CD4-positive, alpha-beta T cell treated with Interleukin-12 subunit alpha and Interleukin-12 subunit beta, for 1 hour (primary cell): ENCODE measurements around the gene RAB5IF.
A peak's percentile ranks its signal among the peaks of the same experiment; 100 is the strongest.
"Not testable (repeated sequence)": the region's sequence is repeated elsewhere in the genome, so short reads cannot be mapped to it uniquely, and the experiment has no call there.

Source experiments
- DNase-seq: peaks from one replicate; pipeline ENCODE4 v3.0.0-alpha.2; 2020

The RAB5IF gene

DNA sequence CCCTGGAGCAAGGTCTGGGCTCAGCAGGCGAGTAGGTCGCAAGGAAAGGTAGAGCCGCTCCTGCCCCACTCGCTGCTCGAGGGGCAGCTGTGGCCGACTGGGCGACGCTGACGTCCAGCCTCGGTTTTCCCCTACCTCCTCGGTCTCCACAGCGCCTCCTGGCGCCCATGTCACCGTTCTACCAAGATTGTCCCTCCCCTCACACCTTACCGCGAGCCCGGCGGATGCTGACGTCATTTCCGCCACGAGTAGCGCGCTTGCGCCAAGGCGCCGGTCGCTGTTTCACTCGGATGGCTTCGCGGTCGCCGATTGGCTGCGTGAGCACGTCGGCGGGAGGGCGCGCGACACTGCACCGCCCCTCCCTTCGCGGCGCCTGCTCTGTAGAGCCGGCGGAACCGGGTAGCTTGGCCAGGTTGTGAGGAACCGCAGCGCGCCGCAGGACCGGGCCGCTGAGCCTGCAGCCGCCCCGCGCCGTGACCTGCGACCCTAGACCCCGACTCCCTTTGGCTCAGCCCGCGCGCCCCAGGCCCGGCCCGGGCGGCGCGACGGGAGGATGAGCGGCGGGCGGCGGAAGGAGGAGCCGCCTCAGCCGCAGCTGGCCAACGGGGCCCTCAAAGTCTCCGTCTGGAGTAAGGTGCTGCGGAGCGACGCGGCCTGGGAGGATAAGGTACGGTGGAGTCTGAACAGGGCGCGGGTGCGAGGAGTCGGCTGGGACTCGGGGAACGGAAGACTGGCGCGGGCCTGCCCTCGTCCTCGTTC, at the start of gene RAB5IF:
RAB5IF (plus strand) TSS at position 381 of the 759 bp plus-strand sequence; CDS start at position 554, 173 bp downstream.
- DNase-seq, result peak; percentile 99

- DNase-seq, result no peak
Observed at GRCh38 chr20:36562724-36563123, 42.9 kb upstream of the RAB5IF start.

DNA sequence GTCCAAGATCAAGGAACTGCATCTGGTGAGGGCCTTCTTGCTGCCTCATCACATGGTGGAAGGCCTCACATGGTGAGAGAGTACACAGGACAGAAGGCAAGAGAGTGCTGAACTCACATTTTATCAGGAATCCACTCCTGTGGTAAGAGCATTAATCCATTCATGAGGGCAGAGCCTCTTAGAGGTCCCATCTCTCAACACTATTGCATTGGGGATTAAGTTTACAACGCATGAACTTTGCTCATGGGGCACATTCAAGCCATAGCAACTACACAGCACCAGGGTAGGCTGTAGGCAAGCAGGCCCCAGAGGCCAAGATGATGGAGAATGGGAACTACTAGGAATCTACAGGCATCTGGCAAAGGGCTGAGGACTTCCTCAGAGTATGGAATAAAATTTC, 42.2 kb upstream of the RAB5IF start:
- DNase-seq, result no peak

DNA sequence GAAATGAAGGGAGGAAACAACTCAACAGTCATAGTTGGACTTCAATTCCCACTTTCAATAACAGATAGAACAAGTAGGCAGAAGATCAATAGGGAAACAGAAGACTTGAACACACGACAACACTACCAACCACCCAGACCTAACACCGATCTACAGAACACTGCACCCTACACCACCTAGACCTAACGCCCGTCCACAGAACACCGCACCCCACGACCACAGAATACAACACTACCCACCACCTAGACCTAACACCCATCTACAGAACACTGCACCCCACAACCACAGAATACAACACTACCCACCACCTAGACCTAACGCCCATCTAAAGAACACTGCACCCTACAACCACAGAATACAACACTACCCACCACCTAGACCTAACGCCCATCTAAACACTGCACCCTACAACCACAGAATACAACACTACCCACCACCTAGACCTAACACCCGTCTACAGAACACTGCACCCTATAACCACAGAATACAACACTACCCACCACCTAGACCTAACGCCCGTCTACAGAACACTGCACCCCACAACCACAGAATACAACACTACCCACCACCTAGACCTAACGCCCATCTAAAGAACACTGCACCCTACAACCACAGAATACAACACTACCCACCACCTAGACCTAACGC, 41.4 kb upstream of the RAB5IF start:
- DNase-seq, result not testable (repeated sequence)

DNA sequence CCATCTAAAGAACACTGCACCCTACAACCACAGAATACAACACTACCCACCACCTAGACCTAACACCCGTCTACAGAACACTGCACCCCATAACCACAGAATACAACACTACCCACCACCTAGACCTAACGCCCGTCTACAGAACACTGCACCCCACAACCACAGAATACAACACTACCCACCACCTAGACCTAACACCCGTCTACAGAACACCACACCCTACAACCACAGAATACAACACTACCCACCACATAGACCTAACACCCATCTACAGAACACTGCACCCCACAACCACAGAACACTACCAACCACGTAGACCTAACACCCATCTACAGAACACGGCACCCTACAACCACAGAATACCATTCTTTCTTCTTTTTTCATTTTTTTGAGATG, 40.9 kb upstream of the RAB5IF start:
- peak; percentile 45 for DNase-seq

DNA sequence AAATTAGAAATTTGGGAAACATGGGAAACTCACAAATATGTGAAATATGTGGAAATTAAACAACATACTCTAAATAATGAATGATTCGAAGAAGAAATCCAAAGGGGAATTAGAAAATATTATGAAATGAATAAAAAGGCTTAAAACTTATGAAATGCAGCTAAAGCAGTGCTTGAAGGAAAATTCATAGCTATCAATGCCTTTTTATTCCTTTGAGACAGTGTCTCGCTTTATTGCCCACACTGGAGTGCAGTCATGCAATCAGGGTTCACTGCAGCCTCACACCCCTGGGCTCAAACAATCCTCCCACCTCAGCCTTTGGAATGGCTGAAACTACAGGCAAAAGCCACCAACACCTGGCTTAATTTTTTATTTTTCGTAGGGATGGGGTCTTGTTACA, 40.1 kb upstream of the RAB5IF start:
- DNase-seq, result no peak

GRCh38 chr20:36569847-36570429, 35.6 kb upstream of the RAB5IF start:
- DNase-seq, result no peak

DNA sequence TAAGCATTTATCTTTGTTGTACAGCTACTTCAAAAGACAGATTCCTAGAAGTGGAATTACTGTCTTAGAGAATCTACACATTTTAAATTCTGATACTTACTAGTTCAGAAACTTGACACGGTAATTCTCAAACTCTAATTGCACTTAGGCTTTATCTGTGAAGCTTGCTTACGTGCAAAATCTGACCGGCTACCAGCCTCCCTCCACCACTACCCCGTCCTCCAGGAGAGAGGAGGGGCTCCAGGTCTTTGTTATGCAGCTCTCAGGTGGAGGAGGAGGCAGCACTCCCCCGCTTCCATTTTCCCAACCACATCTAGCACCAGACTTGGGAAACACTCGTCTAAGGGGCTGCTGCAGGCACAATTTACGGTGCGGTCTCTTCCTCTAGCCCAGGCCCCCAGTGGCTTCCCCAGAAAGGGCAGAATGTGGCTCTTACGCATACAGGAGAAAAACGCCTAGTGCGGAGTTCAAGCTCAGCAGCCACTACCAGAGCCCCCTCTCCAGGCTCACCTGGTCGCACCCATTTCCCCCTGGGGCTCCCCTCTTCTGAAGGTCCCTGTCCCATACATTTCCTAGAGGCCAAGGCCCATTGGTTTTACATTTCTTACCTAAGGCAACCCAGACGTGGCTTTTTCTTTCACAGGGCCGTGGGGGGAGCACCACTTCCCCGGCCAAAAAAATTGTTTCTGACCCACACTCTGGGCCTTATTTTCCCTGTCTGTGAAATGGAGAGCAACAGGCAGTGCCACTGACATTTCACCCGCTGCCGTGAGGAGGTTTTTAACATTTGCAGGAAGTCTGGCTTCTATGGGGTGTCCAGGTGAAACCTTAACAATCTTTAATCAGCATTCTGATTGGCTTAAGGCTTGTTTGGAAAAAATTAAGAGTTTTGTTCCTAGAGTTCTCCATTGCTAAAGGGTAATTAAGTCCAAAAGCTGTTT, 33.7 kb upstream of the RAB5IF start:
- DNase-seq, result no peak

- peak; percentile 69 for DNase-seq
Observed at GRCh38 chr20:36572701-36573102, 32.9 kb upstream of the RAB5IF start.

DNA sequence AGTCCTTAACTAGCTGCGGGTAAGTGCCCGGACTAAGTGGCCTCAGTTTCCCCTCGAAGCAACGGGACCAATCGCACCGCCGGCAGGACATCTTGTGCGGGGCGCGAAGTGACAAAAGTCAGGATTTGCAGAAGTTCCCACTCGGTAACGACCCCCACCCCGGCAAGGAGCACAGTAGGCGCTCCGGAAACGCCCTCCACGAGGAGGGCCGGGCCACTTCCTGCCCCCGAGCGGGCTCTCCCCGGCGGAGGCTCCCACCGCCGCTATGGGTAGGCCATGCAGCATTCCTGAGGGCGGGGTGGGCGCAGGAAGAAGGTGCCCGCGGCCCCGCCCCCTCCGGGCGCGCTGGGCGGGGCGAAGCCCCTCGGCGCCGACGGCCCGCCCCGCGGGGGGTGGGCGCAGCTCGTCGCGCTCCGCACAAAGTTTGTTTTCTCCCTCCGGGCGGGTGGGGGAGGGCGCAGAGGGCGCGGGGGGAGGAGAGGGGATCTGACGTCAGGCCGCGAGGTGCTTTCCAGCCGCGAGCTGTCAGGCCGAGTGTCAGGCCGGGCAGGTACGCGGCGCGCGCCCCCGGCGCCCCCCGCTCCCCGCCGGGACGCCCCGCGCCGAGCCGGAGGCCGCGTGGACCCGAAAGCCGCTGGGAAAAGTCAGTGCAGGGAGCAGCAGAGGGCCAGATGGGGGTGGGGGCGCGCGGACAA, 32.3 kb upstream of the RAB5IF start, which contains the start of gene TGIF2:
TGIF2 (plus strand) TSS at position 495 of the 695 bp plus-strand sequence. CDS start 5,178 bp downstream, outside the sequence.
- peak; percentile 94 for DNase-seq

- DNase-seq, result peak; percentile 49
Observed at GRCh38 chr20:36573798-36574365, 31.7 kb upstream of the RAB5IF start.

DNA sequence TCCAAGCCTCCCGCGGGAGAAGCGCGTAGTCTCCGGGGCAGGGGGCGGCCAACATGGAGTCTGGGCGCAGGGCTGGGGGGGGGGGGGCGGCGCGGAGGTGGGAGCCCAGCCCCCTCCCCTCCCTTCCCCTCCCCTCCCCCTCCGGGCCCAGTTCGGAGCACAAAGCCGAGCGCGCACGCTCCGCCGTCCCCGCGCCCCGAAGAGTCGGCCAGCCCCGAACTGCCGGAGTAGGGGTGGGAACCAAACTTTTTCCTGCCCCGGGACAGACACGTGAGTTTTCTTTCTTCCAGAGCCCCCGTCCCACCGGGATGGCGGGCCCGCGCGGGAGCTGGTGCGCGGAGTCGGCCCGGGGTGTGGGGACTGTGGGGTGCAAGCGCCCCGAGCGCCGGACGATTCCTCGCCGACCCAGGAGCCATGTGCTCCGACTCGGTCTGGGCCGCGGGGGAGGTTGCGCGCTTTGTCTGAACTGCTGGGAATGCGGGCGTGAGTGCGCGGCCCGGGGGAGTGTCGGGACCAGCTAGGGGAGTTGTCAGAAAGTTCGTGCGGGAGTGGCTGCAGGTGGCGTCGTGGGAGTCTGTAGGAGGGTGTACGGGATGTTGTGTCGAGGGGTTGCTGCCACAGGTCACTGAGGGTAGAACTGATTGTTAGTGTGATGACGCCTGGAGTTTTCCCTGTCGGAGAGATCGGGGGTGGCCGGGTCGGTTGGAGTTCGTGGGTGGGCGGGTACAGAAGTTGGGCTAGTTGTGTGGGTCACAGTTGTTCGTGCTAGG, 31.0 kb upstream of the RAB5IF start:
- peak; percentile 58 for DNase-seq

- no peak for DNase-seq
Observed at GRCh38 chr20:36576081-36576445, 29.5 kb upstream of the RAB5IF start.

DNA sequence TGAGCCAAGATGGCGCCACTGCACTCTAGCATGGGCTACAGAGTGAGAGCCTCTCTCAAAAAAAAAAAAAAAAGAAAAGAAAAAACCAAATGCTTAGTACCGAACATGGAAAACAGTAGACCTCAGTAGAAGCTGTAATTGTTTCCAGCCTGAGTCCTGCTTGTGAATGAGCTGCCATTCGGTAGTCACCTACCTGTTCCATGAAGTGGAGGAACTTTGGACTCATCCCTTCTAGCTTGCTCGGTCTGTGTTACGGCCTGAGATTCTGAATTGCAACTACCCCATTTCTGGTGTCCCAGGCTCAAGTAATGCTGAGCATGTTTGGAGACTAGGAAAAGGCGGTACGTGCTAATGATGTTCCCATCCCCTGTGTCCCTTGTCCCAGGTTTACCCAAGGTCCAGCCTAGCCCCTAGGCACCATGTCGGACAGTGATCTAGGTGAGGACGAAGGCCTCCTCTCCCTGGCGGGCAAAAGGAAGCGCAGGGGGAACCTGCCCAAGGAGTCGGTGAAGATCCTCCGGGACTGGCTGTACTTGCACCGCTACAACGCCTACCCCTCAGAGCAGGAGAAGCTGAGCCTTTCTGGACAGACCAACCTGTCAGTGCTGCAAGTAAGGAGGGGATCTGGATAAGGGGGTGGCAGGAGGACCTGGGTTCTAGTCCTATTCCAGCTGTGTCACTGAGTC, 27.1 kb upstream of the RAB5IF start:
- DNase-seq, result no peak

- no peak for DNase-seq
Observed at GRCh38 chr20:36579996-36580545, 25.5 kb upstream of the RAB5IF start.

DNA sequence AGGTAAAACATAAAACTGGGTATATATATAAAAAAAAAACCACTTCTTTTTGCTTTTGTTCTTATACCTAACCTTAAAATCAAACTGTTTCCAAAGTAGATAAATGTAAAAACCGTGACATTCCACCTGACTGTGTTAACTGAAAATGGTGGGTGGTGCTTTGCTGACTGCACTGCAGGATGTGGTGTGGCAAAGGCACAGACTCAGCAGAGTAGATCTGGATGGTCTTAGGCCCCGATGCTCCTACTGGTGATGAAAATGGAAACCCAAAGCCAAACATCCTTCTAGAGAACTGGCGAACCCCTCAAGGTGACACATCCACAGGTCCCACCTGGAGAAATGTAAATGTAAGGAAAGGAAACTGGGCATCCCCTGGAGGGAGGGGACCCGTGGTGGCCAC, 23.3 kb upstream of the RAB5IF start:
- DNase-seq, result no peak

- no peak for DNase-seq
Observed at GRCh38 chr20:36582821-36583220, 22.8 kb upstream of the RAB5IF start.

DNA sequence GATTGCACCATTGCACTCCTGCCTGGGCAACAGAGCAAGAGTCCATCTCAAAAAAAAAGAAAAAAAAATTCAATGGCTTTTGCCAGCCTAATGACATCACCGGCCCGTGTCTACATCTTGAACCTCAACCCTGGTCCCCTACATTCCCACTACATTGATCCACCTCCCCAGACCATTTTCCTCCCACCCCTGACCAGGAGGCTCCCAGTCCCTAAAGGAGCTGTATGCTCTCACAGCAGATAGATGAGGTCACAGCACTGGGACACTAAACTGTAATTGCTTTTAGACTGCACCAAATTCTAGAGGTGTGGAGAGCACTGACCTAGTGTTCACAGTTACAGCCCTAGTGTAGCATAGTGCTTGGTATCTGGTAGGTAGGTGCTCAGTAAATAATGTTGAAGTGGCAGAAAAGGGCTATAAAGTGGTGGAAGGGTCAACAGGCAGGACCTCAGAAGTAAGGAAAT, 21.5 kb upstream of the RAB5IF start:
- DNase-seq, result no peak

DNA sequence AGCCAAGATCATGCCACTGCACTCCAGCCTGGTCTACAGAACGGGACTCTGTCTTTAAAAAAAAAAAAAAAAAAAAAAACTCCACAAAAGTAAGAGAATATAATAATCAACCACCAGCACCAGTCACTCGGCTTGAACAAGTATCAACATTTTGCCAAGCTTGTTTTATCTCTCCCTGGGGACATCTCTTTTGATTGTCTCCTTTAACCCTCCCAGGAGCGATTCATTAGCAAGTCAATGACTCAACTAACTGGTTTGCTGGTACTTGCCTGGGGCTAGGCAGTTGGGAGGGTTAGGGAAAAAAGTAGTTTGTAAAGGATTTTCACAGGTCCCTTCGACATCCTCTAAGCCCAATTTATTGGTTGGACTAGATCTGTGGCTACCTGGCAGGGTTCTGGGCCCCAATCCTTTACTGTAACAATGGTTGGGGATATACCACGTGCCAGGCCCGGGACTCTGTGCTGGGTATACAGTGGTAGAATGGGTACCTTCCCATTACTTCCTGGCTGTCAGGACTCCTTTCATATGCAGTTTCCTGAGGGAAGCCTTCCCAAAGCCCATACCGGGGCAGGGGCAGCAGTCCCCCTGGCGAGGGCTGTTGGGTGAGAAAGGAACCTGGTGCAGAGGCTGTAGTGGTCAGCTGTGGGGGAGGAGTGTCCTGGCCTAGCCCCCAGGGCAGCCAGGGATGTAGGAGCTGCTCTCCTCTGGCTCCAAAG, 20.0 kb upstream of the RAB5IF start:
- DNase-seq, result no peak
